HS-5 (cell line): Measurements from ENCODE around the gene KMT2D.

Source experiments
- DNase-seq: peaks from one replicate; pipeline ENCODE4 v3.0.0-alpha.2; 2012; ENCODE audit warnings: low read depth

The KMT2D gene

DNA sequence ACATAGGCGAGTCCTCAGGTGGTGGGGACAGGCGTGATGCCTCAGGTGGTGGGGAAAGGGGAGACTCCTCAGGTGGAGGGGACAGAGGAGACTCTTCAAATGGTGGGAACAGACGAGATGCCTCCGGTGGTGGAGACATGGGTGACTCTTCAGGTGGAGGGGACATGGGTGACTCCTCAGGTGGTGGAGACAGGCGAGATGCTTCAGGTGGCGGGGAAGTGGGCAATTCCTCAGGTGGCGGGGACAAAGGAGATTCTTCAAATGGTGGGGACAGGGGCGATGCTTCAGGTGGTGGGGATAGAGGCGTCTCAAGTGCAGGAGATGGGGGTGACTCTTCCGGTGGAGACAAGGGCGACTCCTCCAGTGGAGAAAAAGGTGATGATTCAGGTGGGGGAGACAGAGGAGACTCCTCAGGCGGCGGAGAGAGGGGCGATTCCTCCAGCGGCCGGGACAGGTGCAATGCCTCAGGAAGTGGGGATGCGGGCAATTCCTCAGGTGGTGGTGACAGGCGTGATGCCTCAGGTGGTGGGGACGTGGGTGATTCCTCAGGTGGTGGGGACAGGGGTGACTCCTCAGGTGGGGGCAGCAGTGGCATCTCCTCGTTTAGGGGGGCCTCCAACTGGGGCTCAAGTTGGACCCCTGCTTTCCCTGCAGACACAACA lies 8.7 kb downstream of the KMT2D start:
- DNase-seq = no peak

DNA sequence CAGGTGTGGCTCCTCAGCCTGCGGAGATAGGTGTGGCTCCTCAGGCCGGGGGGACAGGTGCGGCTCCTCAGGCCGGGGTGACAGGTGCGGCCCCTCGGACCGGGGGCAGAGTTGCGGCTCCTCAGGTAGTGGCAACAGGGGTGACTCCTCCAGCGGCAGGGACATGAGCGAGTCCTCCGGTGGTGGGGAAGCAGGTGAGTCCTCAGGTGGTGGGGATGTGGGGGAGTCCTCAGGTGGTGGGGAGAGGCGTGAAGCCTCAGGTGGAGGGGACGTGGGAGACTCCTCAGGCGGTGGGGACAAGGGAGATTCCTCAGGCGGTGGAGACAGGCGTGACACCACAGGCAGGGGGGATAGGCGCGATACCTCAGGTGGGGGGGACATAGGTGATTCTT lies 9.2 kb downstream of the KMT2D start:
- DNase-seq = no peak

DNA sequence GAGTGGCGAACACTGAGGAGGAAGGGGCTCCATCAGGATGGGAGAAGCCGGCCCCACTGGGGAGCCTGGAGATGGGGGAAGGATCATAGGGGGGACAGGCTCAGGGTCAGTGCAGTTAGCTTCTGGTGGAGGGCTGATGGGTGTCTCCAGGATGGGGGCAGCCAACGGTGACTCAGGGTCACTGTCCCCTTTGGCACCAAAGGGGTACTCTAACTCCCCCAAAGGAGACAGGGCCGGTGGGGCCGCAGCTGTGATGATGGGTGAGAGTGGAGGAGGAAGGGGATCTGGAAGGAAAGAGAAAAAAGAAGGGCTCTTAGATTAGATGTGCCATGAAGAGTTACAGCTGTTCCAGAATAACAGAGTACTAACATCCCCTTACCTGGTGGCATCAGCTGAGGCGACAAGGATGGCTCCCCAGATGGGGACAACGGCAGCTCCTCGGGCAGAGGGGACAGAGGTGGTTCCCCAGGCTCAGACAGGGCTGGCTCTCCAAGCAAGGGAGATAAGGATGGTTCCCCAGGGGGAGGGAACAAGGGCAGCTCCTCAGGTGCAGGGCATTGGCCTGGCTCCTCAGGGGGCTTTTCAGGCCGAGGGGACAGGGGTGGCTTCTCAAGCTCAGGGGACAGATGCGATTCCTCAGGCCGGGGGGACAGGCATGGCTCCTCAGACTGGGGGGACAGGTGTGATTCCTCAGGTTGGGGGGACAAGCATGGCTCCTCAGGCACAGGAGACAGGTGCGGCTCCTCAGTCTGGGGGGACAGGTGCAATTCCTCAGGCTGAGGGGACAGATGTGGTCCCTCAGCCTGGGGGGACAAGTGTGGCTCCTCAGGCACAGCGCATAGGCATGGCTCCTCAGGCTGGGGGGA lies 9.9 kb downstream of the KMT2D start:
- DNase-seq = no peak

DNA sequence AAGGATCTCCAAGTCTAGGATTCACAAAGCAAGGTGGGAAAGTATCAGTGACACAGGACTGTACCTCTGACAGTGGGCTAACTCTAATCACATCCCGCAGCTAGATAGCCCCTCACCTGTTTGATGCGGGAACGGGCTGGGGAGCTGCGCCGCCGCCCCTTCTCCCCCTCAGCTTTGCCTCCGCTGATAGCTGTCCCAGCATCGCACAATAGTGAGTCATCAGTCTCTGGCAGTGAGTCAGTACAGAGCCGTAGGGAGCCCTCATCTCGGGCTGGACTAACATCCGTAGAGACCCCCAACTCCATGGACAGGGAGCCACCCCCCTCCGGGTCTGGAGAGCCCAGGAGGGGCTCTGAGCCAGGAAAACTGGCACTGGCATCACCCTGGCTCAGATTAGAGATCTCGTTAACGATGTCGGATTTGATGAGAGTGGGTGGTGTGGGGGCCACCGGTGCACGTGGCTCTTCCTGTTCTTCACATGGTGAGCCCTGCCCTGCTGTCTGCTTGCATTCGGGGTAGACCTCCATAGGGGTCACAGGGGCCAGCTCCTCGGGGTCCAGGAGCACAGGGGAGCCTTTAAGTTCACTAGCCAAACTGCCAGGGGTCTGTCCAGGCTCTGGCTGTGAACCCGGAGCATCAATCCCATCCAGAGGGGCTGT lies 10.9 kb downstream of the KMT2D start:
- no peak for DNase-seq

DNA sequence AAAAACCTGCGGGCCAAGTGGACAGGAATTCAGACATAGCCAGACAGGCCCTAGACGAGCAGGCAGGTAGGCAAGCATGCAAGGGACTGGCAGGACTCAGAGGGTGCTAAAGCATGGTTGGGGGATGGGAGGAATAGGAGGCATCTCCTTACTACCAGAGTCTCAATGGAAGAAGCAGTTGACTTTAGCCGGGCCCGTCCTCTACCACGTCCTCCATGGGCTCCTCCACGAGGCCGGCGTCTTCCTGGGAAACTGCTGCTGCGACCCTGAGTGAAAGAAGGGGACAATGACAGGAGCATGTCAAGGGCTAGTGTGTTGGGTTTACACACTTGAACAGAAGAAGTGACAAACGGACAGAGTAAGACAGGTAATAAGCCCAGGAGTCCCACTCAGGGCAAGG lies 11.6 kb downstream of the KMT2D start:
- DNase-seq = no peak

DNA sequence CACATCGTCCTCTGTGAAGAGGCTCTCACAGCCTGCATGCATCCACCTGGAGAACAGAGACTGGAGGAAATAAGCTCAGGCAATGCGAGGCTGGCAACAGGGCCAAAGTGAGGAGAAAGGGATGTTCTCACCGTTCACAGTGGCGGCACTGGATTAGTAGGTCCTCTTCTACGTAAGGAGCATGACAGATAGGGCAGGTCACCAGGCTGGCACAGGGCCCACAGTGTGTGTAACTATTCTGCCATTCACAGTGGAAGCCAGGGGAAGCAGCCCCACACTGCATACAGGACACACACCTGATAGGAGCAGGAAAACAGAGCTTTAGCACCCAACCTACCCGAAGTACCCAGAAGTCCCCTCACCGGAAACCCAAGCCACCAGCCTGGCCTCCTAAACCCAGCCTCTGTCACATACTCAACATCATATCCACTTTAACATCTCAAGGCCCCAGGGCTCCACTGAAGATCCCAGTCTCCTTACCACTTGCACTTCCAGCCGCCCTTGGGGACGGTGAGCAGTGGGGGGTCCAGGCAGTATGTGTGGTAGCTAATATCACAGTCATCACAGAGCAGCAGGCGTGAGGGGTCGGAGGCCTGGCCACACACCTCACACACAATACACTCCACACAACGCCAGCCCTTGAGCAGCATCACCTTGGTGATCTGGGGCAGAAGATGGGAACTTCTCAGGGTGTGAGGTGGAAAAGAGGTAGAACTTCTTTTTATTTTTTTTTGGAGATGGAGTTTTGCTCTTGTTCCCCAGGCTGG lies 14.3 kb downstream of the KMT2D start:
- DNase-seq = no peak

DNA sequence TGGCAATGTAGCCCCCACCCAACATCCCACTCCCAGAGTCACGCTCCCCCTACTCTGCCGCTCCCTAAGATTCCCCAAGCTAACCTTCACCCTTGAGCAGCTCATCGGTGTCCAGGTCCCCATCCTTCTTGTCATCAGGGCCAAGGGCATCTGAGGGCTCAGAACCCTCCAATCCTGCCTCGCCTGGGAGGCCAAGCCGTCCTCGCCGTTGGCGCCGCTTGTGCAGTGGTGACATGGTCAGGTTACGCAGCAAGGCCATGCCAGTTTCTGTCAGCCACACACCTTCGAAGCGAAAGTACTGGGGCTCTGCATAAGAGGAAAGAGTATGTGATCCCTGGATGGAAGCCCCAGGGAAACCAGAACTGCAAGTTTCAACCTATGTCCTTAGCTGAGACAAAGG lies 15.9 kb downstream of the KMT2D start:
- no peak for DNase-seq

DNA sequence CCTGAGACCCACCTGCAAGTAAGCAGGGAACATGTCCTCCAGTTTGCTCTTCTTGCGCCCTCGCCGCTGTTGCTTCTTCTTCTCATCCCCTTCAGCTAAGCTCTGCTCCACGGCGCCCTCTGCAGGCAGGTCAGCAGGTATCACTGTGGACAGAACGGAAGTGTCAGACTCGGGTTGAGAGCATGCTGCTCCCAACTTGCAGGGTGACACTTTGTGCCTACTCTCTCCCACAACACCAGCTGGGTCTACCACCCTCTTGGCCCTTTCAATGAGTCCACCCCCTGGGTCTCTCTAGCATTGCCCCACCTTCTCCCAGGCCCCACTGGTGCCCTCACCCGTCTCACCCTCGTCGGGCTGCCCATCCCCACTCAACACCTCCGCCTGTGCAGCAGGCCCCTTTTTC lies 16.7 kb downstream of the KMT2D start:
- no peak for DNase-seq

DNA sequence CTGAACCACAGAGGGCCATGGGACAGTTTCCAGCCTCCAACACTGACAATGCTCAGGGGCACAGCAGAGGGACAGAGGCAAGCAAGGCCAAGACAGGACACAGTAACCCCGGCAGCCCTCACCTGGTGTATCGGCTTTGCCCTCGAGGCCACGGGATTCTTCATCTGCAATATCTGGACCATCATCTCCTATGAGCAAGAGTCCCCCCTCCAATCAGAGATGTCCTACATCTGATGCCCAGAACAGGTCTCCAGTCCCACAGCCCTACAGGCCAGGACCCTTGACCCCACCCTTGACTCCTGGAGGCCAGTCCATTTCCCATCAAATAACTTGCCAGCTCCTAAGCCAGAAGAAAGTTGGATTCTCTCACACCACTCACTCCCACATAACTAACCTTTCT lies 17.4 kb downstream of the KMT2D start:
- DNase-seq = no peak

DNA sequence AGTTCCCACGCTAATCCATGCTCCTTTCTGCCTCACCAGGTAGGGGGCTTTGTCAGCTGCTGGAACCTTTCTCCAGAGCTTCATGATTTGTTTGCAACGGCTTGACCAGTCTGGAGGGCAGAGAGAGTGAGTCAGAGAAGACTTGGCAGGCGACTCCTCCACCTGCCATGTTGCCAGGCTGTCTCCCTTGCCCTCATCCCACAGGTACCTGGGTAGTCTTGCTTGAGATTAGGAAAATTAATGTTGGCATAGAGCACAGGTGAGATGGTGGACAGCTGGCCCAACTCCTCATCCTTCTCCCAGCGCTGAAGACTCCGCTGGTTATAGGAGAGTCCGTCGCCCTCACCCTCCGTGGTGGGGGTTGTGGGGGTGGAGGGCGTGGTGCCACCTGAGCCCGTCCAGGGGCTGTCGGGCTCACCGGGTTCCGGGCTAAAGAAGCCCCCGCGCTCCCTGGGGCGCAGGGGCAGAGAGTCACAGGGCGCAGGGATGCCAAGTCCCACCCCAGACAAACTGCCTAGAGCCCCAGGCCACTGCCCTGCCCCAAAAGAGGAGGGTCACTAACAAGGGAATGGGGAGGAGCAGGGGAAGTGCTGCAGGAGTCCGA lies 18.6 kb downstream of the KMT2D start:
- no peak for DNase-seq

DNA sequence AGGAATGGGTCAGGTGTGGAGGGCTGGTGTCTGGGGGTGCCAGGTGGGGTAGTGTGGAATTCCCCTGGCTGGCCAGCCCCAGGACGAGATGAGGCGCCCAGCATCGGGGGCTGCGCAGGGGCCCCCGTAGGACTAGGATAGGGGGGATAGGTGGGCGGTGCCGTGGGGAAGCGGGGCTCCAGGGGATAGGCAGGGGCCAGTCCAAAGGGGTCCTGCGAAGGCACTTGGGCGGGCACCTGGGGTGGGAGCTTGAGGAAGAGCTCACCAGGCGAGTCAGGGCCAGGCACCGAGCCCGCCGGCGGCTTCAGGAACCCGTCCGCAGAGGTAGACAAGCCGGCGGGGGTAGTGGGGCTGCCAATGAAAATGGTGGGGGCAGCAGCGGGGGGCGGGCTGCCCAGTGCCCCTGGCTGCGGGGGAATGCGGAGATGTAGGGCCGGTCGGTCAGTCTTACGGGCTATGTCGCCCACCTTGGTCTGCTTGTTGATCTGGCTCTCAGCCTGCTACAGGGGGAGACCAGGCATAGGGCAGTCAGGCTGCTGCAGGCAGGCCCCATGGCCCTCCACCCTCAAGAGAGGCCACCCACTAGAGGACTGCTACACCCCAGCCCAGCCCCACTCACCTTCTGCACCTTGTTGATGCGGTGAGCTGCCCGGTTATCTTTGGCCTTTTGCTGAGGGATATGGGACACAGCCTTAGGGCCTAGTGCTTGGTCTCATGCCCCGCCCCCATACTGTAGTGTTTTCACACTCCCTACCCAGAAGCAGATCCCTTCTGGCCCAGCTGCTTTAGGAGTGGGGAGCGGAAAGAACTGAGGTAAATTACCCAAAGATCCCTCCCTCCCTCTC lies 19.3 kb downstream of the KMT2D start:
- DNase-seq = no peak

DNA sequence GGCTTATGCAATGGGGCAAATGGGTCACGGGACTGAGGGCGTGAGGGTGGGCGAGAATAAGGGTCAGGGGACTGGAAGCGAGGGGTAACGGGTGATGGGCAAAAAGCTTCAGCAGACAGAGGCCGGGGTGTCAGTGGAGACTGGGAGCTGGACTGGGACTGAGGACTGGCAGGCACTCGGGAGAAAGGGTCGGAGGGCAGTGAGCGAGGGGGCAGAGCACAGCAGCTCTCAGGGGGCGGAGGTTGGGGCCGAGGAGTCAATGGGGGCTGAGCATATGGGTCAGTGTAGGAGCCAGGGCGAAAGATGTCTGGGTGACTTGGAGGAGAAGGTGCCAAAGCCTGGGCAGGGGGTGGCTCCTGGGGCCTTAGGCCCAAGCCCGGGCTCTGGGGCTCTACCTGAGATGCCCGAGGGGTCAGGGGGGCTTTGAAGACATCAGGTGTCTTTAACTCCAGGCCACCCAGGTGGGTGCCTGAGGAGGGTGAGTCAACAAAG lies 20.2 kb downstream of the KMT2D start:
- DNase-seq = no peak

DNA sequence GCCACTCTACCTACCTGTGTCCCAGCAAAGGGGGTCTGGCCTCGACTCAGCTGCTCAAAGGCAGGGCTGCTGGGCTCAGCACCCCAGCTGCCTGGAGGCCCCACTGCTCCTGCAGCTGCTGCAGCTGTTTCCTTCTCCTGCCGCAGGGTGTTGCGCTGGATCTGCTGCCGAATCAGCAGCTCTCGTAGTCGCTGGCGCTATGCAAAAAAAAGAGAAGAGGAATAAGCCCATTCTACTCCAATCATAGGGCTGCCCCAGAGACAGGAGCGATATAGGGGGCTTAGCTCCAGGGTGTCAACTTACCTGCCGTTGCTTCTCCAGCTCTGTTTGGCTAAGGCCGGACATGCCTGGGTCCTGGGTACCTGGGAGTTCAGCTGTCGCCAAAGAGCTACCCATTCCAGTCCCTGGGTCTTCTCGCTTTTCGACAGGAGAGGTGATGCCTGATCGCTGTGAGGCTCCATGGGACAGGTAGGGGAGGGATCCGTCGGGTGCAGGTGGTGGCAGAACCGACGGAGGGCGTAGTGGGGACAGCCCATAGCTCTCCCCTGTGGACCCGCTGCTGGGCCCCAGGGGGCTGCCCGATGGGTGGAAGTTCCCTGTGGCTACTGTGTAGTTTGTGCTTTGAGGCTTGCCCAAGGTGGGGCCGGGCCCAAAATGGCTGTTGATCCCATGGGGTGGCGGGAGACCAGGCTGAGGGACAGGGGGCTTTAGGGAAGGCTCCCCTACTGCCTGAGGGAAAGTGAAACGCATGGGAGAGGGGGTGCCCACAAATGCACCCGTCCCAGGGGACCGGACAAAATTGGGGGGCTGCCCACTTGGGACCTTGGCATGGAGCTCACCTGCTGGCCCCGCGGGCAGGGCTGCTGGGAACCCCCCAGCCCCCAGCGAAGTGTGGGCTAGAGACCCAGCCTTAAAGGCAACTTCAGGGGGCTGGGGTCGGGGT lies 20.9 kb downstream of the KMT2D start:
- DNase-seq = no peak

DNA sequence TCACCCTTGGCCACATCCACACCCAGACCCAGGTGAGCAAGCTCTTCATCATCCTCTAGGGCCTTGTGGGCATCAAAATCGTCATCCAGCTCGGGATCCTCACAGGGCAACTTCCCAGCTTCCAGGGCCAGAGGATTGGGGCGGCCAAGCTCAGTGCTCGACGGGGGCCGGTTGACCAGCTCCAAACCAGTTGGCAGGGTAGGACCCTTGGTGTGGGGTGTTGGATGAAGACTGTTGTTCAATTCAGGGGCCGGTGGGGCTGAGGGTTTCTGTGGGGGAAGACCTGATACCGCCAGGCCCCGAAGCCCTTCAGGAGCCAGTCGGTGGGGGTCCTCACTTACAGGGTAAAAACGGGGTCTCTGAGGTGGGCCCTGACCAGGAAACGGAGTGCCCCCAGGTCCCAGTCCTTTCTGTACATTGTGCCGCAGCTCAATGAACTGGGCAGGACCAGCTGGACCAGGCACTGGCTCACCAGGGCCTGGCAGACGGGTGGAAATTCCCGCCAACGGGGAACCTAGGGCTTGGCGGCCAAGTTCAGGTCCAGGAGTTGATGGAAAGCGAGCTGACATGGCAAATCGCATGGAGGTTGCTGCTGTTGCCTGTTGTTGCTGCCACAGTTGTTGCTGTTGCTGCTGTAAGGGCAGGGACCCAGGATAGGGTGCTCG lies 22.2 kb downstream of the KMT2D start:
- DNase-seq = no peak

DNA sequence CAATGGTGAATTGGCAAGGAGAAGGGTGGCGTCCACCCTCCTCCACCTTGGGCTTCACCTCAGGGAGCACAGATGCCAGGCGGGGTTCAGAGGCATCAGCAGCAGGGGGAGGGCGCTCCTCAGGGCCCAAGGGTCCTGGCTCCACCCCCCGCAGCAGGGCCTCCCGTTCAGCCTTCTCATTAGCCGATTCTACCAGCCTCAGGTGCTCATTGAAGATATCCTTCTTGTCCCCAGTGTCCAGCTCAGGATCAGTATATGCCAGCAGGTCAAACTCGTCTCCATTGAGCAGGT lies 22.7 kb downstream of the KMT2D start:
- no peak for DNase-seq

DNA sequence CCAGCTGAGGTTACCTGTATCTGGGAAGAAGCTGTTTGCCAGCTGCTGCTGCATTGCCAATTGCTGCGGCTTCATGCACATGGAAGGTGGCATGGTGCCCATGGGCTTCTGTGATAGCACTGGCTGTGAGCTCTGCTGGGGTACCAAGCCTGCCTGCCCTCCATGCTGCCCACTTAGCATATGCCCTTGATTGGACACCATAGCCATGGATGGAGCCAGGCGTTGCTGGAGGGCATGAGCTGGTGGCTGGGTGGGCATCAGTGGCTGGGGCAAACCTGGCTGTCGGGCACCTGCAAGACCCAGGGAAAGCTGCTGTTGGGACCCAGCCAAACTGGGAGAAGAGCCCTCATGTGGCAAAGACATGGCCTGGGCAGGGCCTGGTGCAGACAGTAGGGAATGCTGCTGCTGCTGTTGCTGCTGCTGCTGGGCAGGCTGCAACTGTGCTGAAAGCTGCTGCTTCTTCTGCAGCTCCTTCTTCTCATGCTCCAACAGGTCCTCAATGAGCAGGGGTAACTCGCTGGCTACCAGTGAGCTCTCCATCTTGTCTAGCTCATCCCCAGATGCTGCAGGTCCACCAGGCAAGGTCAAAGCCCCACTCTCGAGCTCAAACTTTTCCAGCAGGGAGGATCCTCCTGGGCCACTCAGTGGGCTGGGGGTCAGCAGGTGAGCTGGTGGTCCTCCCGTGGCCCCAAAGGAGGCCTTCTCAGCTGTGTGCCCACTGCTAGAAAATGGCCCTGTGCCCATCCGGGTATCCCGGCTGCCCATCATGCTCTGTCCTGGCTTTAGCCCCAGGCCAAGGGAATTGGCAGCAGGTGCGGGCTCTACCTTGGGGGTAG lies 23.3 kb downstream of the KMT2D start:
- no peak for DNase-seq

DNA sequence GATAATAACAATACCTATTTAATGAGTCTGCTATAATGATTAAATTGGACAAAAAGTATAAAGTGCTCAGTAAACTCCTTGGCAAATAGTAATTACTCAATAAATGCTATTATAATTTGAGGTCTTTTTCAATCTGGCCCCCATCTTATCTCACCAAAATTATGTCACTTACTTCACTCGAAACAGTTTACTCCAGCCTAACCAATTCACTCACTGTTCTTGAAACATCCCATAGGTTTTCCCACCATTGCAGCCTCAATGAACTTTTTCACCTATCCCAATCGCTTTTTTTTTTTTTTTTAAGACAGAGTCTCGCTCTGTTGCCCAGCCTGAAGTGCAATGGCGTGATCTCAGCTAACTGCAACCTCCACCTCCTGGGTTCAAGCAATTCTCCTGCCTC lies 24.6 kb downstream of the KMT2D start:
- DNase-seq = no peak

DNA sequence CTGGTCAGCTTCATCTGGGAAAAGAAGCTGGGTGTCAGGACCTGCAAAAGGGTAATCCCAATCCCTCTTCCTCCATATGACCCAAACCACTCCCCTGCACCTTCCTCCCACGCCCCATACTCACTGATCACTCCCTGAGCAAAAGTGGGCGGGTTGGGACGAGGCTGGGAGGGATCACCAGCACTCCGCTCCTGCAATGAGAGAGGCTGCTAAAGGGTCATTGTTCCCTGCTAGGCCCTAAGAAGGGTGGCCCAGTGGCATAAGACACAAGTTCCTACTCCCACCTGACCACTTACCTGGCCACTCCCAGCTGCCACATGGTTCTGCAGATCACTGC lies 26.3 kb downstream of the KMT2D start:
- no peak for DNase-seq
